HTR-8/SVneo (cell line): Measurements from ENCODE around the gene FCRL2.

ENCODE experiments used
- DNase-seq: peaks from one replicate; pipeline ENCODE4 v3.0.0; 2011; ENCODE audit warnings: low spot score, mixed read lengths; ENCODE audit not compliant: insufficient read length
- FAIRE-seq: peaks from 2 replicates; lab custom pipeline; 2011; peaks lifted over from hg19 to GRCh38; lab: Jason Lieb, UNC

FCRL2 gene, protein sequence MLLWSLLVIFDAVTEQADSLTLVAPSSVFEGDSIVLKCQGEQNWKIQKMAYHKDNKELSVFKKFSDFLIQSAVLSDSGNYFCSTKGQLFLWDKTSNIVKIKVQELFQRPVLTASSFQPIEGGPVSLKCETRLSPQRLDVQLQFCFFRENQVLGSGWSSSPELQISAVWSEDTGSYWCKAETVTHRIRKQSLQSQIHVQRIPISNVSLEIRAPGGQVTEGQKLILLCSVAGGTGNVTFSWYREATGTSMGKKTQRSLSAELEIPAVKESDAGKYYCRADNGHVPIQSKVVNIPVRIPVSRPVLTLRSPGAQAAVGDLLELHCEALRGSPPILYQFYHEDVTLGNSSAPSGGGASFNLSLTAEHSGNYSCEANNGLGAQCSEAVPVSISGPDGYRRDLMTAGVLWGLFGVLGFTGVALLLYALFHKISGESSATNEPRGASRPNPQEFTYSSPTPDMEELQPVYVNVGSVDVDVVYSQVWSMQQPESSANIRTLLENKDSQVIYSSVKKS

DNA sequence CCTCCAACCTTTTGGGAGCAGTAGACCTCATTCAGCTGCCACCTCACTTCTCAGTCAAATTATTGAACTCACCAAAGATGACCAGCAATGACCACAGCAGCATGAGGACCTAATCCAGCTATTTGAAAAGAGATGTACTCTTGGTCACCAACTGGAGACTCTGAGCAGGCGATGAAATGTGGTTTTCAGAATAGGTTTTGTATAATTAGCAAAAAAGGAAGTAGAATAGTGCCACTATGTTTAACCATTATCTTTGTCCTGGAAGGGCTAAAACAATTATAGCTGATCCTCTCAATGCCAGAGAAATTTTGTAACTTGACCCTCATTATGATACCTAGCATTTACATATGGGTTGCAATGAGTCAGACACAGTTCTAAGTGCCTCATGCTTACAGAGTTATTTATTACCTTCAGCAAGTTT is at the start of gene FCRL2:
Gene FCRL2 (minus strand): TSS at position 162 of the 421 bp plus-strand sequence. CDS start 59 bp downstream, at position 103.
- DNase-seq (no peak), FAIRE-seq (no peak)

DNA sequence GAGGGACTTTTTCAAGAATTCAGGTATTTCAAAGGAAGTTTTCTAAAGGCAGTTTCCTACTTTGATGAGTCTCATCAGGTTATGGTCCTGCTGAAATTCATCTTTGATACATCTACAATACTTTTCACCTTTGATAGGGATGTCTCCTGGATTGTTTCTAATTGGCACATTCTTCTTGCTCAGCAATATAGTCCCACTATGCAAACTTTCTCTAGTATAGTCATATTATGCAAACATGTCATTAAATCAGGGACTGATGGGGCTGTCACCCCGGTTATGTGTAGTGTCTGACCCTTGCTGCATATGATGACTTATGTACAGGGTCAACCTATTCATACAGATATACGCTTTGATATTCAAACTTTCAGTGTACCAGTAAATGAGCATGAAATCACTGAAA is 43.4 kb upstream of the FCRL2 start:
- DNase-seq (no peak), FAIRE-seq (no peak)

DNA sequence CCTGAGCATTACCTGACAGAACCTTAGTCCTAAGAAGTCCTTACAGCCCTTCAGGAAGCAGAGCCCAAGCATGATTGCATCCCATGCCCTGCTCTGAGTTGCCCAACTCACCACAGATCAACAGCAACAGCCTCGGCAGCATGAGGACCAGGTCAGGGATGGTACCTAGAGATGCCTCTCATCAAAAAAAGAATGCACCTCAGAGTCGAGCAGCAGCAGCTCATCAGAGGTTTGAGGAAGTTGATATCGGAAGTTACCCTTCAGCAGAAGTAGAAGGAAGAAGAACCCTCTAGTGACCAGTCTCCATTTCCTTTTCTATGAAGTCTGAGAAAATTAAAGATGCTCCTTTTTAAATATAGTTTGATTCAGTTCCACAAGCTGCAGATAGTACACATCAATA is 43.0 kb upstream of the FCRL2 start, which contains the start of gene FCRL1:
Gene FCRL1 (minus strand): TSS at position 225 of the 400 bp plus-strand sequence. CDS start 83 bp downstream, at position 142.
- DNase-seq (no peak), FAIRE-seq (no peak)

DNA sequence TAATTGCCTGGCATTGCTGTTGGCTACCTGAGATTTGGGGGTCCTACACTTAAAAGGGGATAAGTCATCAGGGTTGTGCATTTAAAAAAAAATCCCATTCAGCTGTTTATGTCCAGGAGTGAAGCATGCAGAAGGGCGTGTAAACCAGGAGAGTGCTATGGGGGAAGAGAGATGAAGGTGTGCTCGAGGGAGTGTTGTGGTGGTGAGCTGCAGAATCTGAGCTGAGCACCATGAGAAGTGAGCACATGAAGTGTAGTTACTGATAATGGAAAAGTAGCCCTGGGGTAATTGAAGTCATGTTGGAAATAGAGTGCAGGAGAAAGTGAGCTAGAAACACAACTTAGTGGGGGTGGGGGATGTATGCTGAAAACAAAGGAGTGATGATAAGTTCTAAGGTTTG is 42.3 kb upstream of the FCRL2 start:
- DNase-seq: no peak
- FAIRE-seq: no peak

DNA sequence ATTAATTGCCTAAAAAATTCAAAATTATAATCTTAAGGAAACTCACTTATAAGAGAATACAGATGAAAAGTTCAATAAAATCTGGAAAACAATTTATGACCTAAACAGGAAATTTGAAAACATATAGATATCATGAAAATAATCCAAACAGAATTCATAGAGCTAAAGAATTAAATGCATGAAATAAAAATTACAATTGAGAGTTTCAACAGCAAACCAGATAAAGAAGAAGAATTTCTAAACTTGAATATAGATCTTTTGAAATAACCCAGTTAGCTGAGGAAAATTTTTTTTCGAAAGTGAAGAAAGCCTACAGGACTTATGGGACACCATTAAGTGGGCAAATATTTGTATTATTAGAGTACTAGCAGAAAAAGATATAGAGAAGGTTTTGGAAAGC is 36.3 kb upstream of the FCRL2 start:
- no peak for DNase-seq
- FAIRE-seq: no peak

DNA sequence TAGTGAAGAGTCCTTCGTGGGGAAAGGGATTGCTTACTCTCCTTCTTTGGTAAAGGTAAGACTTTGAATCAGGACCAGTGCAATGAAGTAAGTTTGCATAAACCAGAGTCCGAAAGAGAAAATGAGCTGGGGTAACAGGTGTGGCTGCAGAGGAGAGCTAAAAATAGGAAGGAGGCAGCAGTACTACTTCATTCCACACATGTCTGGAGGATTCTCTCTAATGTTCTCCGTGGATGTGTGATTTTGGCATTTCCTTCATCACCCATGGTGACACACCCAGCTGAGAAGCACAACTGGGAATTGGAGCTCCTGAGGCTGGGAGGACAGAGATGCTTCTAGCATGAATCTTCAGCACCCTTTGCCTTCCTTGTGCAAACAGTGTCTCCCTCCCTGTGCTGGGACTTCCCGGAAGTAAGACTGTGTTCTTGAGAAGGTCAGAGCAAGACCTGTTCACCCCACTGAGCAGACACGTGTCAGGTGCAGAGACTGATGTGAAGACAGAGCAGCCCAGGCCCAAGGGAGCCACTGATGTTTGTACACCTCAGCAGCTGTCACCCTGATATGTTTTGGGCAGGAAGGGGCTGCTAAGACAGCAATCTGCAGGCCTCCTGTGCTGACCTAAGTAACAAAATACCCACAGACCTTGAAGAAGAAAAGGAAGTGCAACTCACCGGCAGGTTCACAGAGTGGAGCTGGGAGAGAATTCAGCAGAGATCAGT is 29.7 kb upstream of the FCRL2 start:
- DNase-seq (no peak), FAIRE-seq (no peak)

DNA sequence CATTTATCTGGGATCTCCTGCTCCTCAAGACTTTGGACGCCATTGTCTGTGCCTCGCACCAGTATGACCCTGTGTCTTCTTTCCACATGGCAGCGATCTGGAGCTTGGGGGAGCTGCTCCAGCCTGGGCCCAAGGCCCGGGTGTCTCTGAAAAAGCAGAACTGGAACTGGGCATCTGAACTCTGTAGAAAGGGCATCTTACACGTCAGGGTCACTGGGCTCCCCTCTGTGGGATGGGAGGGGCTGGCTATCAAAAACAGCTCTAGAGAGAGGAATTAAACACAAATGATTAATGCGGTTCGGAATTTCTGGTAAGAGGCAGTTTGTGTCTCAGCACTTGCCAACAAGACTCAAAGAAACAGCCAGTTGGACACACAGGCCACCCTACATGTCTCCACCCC is 26.9 kb upstream of the FCRL2 start:
- DNase-seq (no peak), FAIRE-seq (no peak)

DNA sequence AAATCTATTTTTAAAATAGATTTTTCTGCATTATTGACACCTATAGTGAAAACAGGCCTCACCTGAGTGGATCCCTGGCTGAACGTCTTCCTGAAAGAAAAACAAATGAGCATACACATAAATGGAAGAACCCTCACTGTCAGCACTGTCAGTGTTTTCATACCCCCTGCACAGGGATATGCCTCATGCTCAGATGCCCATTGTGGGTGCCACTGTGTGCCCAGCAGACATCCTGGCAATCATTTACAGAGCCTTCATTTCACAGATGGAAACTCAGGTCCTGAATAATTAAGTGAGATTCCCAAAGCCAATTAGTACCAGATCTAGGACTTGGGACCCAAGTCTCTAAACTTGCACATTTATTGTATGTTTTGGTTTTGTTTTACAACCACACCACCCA is 23.1 kb upstream of the FCRL2 start:
- no peak for FAIRE-seq

DNA sequence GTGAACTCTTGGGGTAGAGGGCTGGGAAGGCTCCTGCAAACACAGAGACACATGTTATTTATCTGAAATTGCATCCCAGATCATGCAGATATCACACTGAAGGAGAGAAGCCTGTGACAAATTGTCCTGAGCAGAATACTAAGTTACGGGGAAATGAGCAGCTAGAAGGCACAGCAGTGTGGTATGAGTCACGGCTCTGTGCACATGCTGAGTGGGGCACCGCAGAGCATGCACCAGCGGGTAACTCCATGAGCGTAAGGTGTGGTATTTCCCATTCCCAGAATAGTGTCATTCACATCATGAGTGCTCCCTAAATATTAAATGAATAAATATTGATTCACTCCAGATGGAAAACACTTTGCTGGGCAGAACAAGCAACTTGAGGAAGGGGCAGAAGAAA is 21.3 kb upstream of the FCRL2 start:
- no peak for FAIRE-seq
- no peak for DNase-seq

More for the DNA sequence above, 23.1 kb upstream of the FCRL2 start:
- DNase-seq: no peak

DNA sequence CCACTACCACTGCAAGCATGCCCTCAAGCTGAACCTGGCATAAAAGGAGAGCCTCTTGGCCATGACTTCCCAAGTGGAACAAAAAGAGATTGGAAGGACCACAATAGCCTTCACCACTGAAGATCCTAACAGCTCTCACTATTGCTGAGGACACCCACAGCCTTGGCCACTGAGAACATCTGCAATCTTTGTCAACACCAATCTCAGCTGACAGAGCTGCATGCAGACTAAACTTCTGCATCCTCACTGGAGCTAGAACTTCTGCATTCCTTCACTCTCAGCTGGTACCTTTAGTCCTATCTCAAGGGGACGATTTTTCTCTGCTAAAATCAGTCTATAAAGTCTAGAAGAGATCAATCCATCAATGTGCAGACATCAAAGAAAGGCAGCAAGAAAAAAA is 8.3 kb upstream of the FCRL2 start:
- DNase-seq (no peak), FAIRE-seq (no peak)

DNA sequence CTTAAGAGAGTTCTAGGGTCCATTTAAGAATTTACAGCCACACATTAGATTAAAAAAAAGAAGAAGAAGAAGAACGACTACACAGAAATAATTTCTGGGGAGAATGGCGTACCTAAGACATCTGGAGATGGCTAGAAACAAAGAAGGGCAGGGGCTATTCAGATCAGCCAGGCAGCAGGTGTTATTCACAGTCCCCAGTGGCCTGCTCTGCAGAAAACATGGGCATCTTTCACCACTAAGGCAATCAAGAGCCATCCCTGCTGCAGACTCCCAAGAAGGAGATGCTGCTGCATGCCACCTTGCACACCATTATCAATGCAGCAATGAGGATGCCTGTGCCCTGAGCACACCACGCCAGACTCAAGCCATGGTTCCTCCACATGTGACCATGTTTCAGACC is 7.9 kb upstream of the FCRL2 start:
- no peak for FAIRE-seq

DNA sequence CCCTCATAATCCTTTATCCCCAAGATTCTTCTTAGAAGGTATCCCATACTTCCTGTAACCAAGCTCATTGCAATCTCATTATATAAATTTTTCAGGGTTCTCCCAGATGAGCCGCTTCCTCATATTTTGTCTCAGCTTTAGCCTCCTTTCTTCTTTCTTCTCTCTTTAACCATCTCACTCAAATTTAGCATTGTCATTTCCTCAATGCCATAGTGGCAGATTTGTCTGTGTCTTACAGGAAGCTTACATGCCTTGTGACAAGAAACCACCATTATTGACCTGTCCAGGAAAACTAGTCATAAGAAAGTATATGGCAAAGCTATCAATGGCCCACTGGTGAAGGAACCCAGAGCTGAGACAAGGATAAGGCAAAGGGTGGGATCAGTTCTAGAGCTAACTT is 6.0 kb upstream of the FCRL2 start:
- DNase-seq: no peak
- FAIRE-seq: no peak

More for the DNA sequence above, 7.9 kb upstream of the FCRL2 start:
- DNase-seq: no peak

DNA sequence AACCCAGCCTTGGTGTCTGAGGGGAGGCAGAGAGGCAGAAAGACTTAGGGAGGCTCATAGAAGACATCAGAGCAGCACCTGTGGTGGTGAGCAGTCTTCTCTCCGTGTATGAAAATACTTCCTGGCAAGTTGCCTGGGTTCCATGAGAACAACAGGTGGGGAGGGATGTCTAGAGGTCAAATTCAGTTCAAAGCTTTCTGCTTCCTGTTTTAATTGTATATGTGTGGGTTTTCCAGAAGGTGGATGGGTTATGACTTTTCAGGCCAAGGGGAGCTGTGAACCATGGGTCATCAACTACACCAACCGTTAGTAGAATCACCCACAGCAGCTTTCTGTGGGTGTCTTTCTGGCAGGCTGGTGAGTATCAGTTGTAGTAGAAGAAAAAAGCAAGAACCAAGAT is 4.1 kb upstream of the FCRL2 start:
- FAIRE-seq (no peak), DNase-seq (no peak)

DNA sequence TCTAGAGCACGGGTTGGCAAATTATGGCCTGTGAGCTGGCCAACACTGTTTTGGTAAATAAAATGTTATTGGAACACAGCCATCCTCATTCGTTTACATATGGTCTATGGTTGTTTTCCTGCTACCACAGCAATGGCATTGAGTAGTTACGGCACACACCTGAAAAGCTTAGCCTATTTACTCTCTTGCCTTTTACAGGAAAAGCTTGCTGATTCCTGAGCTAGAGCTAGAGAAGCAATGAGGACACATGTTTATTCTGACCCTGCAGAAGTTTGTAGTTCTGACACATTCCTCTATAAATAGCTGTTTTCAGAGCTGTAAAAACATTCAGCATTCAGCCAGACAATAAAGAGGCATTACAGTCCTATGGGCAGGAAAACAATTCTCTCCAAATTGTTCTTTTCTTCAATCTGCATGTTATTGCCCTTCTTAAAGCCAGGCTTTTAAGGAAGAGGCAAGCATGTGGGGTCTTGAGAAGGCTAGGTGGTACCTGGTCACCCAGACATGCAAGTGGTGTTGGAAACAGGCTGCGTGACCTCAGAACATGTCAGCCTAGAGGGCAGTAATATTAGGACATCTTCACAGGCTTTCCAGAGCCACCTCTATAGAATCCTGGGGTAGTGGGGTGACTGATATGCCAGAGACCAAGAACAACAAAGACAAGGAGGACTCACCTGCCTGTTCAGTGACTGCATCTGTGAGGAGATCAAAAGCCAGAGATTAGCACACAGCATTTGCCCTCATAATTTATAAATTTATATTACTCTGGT is 1.6 kb downstream of the FCRL2 start:
- DNase-seq: no peak
- no peak for FAIRE-seq

DNA sequence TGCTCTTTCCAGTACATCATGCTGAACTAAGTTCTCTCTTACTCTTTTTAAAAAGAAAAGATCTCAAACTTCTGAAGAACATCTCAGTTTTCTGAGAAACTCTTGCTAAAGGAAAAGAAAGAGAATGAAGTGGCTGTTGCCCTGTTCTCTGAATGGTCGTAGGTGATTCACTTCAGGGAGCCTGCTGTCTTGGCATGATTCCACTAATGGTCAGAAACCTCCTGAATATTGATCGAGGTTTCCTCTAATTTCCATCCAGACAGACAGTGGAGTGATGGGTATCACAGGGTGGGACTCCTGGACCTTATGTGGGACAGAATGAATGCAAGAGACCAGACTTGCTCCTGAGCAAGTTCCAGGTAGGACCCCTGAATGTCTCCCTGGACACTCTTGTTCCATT is 2.5 kb downstream of the FCRL2 start:
- FAIRE-seq (no peak), DNase-seq (no peak)

DNA sequence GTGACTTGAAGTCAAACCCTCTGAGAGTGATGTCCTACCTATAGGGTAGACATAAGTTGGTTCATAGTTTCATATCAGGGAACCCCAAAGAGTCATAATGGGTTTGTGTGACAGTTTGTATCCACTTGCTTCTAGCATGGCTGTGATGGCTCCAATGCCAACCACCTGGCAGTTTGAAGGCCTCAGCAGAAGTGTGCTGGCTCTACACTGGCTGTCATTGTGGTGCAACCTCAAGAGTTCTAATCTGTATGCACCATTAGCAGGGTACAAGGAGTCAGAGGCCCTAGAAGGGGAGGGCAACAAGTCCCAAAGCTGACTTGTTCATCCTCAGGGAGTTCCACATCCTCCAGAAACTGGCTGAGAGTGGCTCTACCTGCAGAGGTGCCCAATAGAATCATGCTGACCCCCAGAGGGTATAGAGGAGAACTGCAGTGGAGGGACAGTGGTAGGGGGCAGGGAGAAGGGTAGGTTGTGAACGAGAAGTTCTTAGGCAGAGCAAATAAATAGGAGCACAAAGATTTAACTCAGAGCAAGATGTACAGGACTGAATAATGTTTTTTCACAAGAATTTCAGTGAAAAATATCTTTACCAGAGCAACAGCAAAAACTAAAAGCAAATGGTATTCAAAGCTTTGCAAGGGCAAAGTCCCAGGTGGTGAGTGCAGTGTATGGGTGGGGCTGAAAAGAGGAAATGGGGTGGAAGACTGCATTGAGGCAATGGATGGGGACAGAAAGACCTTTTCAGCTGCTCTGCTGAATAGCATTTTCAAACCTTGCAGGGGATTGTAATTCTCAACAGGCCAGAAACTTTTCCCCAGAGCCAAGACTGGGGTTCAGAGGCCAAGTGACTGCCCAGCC is 3.2 kb downstream of the FCRL2 start:
- DNase-seq (no peak), FAIRE-seq (no peak)

DNA sequence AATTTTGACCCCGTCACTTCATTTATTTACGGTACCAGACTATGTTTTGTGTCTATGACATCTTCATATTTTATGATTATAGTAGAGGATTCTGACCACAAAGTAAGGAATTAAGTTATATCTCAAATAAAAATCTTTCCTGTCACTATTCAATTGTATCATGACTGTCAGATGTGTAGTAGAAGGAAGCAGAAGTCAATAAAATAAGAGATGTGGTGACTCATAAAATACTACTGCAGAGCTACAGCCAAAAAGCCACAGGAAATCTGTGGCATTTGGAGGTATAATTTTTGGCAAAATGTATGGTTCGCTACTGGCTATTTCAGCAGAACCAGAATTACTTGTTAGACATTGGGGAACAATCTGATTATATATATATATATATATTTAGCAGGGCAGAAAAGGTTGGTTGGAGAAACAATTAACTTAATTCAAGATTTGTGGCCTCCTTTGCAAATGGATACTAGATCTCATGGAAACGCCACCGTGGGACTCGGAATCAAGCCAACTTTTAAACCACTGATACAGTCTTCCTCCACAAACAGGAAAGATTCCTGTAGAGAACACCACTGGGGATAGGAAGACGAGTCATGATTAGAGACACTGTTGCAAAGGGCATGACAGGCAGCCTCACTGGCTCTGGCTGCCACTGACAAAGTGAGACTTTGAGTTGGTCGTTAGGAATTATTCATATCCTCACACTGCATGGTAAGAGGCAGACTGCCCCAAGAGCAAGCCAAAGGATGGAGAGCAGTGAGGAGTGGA is 5.1 kb downstream of the FCRL2 start:
- no peak for FAIRE-seq
- no peak for DNase-seq

DNA sequence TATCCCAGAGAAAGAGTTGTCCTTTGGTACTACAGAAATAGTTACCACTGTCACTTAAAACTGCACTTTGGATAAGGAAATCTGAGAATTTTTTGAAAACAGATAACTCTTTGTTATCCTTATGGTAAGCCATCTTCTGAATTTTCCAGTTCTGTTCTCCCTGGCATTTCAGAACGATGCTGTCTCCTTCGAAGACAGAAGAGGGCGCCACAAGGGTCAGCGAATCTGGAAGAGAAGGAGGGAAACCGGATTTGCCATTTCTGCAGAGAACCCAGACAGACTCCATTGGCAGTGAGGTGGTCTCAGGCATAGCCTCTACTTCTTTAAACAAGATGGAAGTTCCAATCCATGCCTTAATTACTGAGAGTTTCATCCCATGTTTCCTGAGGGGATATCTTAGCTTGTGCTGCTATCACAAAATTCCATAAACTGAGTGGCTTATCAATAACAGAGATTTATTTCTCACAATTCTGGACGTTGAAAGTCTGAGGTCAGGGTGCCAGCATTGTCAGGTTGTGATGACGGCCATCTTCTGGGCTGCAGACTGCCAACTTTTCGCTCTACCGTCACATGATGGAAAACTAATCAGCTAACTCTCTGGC is 6.4 kb downstream of the FCRL2 start:
- FAIRE-seq: no peak
- no peak for DNase-seq

DNA sequence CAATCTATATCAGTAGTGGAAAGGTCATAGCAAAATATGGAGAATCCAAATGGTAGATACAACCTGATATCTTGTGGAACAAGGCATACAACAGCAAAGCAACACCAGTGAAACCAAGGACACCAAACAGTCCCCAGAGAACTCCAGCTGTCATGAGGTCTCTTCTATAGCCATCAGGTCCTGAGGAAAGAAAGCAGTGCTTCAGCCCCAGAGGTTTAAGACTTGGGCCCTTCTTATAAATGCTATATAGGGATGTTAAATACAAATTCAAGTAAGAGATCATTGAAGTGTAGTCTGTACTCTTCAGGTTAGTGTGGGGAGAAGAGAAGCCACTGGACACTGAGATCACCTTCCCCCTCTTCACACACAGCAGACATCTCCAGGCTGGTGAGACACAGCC is 10.1 kb downstream of the FCRL2 start:
- FAIRE-seq (no peak), DNase-seq (no peak)
